ENCODE measurements around the gene PPARA. TPM values are rescaled to one million over a fixed set of nuclear protein-coding genes. Genes with fewer than 3 reads are reported as not detected.

The PPARA gene
- total and polyA plus RNA-seq, 2 donors (not counting 1 experiment from before 2014, with no cell fraction given) = 4.1 to 29.8 TPM

DNA sequence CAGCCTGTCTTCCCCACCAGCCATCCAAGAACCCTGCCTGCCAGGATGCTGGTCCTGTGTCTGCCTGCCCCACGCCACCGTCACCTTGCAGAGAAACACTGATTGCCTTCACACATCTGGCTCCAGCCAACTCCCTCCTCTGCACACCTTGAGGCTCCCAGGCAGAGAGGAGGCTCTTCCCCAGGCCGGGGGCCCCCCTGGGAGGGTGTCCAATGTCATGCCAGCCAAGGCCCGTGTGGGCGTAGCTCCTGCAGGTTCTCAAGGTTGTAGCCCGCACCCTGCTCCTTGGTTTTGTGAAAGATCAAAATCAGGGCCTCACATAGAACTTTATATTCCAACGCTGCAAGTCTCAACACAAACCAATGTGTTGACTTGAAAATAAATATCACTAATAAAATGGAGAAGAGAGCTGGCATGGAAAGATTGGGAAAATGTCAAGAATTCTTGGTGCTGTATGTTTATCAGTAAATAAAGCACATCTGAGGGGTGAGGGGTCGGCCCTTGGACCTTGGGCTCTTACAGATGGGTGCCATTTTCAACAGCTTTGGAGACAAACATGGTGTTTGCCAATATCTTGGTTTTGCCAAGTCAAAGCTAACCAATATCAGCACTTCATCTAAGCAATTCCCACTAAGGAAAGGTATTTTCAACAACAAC lies 6.7 kb upstream of the PPARA start:
- Mint-ChIP-seq H3K27ac (no peak overlapping the region), H3K27me3 (no peaks in the 10 kb centered on the region), H3K4me1 (peaks cover 6% of the 10 kb centered on the region), H3K9me3 (ENCODE audit: insufficient read depth) (no peaks in the 10 kb centered on the region), H3K4me3 (no peak overlapping the region)
- Histone ChIP-seq H3K36me3 (replicated peaks in 1 of 2; ENCODE audit: control extremely low read depth in 1 of 2, control insufficient read depth in 1 of 2, extremely low read depth in 1 of 2, insufficient read depth in 2 of 2, low read length in 1 of 2) (no peaks in the 10 kb centered on the region), H3K79me2 (ENCODE audit: control insufficient read depth, insufficient read depth, low read length) (no peaks in the 10 kb centered on the region), H3K27me3 (replicated peaks in 1 of 4; ENCODE audit: control extremely low read depth in 1 of 4, control insufficient read depth in 3 of 4, insufficient read depth in 4 of 4, low read length in 3 of 4) (no peaks in the 10 kb centered on the region), H3K27ac (ENCODE audit: low read length in 2 of 2) (no peak overlapping the region), H2AFZ (ENCODE audit: insufficient read depth, low read depth, low read length, poor library complexity, severe bottlenecking) (no peak overlapping the region), H4K20me1 (ENCODE audit: control insufficient read depth, insufficient read depth, low read length, poor library complexity, severe bottlenecking) (no peaks in the 10 kb centered on the region), H3K4me2 (replicated peaks; ENCODE audit: low read depth, low read length, poor library complexity, severe bottlenecking) (no peak overlapping the region), H3K4me3 (ENCODE audit: control extremely low read depth in 1 of 5, extremely low read depth in 1 of 5, insufficient read depth in 1 of 5, low read depth in 2 of 5, low read length in 4 of 5) (no peak overlapping the region), H3K9me3 (ENCODE audit: control extremely low read depth in 1 of 3, control insufficient read depth in 2 of 3, insufficient read depth in 1 of 3, low read length in 2 of 3) (peaks cover 0 to 7% (median 0%) of the 10 kb centered on the region in 3 donors), H3K9ac (ENCODE audit: low read length) (no peak overlapping the region), H3K4me1 (ENCODE audit: control insufficient read depth in 2 of 2, insufficient read depth in 2 of 2, low read length in 2 of 2) (peaks cover 0 to 8% of the 10 kb centered on the region in 2 donors)
- 100% methylated on average over 2 of the region's 8 CpGs for WGBS (ENCODE audit: insufficient coverage)
- no peak for DNase-seq
- no peak for ATAC-seq (ENCODE audit: low read depth)
- ChIA-PET CTCF (interaction anchor here (0.7 to 1.4 kb wide), 2 partner anchors 31 to 172 kb away, joined by 3 read pairs; no protein-coding TSS in a partner anchor), POLR2A (no interaction called here)
- TF ChIP-seq, protein P1, sequence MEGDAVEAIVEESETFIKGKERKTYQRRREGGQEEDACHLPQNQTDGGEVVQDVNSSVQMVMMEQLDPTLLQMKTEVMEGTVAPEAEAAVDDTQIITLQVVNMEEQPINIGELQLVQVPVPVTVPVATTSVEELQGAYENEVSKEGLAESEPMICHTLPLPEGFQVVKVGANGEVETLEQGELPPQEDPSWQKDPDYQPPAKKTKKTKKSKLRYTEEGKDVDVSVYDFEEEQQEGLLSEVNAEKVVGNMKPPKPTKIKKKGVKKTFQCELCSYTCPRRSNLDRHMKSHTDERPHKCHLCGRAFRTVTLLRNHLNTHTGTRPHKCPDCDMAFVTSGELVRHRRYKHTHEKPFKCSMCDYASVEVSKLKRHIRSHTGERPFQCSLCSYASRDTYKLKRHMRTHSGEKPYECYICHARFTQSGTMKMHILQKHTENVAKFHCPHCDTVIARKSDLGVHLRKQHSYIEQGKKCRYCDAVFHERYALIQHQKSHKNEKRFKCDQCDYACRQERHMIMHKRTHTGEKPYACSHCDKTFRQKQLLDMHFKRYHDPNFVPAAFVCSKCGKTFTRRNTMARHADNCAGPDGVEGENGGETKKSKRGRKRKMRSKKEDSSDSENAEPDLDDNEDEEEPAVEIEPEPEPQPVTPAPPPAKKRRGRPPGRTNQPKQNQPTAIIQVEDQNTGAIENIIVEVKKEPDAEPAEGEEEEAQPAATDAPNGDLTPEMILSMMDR (IDR thresholded peaks at IDR 0.05) = no peak
- no peak for TF ChIP-seq EZH2 (IDR thresholded peaks at IDR 0.05; ENCODE audit: borderline replicate concordance, insufficient read depth, low read depth, low read length, poor library complexity, severe bottlenecking)
- intact Hi-C loops (cut with micrococcal nuclease) = no loop called here

DNA sequence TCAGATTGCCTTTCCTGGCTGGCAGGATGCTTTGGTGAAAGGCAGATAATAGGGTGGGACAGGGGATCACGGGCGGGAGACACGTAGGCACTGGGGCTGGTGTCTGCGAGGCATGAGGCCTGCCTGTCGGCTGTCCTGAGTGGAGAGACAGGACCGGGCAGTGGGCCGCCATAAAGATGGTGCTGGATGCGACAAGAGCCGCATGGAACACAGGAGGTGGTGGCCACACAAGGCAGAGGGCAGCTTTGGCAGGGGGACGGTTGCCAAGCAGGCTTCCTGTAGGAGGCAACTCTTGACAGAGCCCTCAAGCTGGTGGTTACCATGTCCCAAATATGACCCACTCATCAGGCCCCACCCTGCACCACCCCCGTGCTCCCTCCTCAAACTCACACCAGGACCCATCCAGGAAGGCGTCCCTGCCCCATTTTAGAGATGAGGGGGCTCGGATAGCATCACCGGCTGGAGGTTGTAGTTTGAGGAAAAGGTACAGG lies 4.9 kb upstream of the PPARA start:
- CTCF ChIA-PET = no interaction called here
- intact Hi-C loops (cut with micrococcal nuclease) = no loop called here
- H3K27ac Mint-ChIP-seq = no peak overlapping the region

More for the DNA sequence above, 4.9 kb upstream of the PPARA start:
- POLR2A ChIA-PET = no interaction called here
- WGBS (ENCODE audit: insufficient coverage) = over 99% methylated on average over 10 of the region's 14 CpGs
- H3K4me1 Mint-ChIP-seq = peaks cover 16% of the 10 kb centered on the region
- H3K36me3 ChIP-seq (replicated peaks in 1 of 2; ENCODE audit: control extremely low read depth in 1 of 2, control insufficient read depth in 1 of 2, extremely low read depth in 1 of 2, insufficient read depth in 2 of 2, low read length in 1 of 2) = no peaks in the 10 kb centered on the region
- no peak overlapping the region for H2AFZ ChIP-seq (ENCODE audit: insufficient read depth, low read depth, low read length, poor library complexity, severe bottlenecking)
- no peak for ATAC-seq (ENCODE audit: low read depth)
- no peaks in the 10 kb centered on the region for H4K20me1 ChIP-seq (ENCODE audit: control insufficient read depth, insufficient read depth, low read length, poor library complexity, severe bottlenecking)
- H3K79me2 ChIP-seq (ENCODE audit: control insufficient read depth, insufficient read depth, low read length) = no peaks in the 10 kb centered on the region
- TF ChIP-seq, protein P1 (IDR thresholded peaks at IDR 0.05) = no peak
- no peak for TF ChIP-seq EZH2 (IDR thresholded peaks at IDR 0.05; ENCODE audit: borderline replicate concordance, insufficient read depth, low read depth, low read length, poor library complexity, severe bottlenecking)
- H3K27me3 Mint-ChIP-seq = no peaks in the 10 kb centered on the region
- H3K9me3 ChIP-seq (ENCODE audit: control extremely low read depth in 1 of 3, control insufficient read depth in 2 of 3, insufficient read depth in 1 of 3, low read length in 2 of 3) = peaks cover 0 to 7% (median 0%) of the 10 kb centered on the region in 3 donors
- no peak overlapping the region for H3K4me2 ChIP-seq (replicated peaks; ENCODE audit: low read depth, low read length, poor library complexity, severe bottlenecking)
- no peak overlapping the region for H3K9ac ChIP-seq (ENCODE audit: low read length)
- H3K4me1 ChIP-seq (ENCODE audit: control insufficient read depth in 2 of 2, insufficient read depth in 2 of 2, low read length in 2 of 2) = peaks cover 0 to 17% of the 10 kb centered on the region in 2 donors
- H3K4me3 Mint-ChIP-seq = no peak overlapping the region
- DNase-seq = no peak
- no peak overlapping the region for H3K27ac ChIP-seq (ENCODE audit: low read length in 2 of 2)
- H3K9me3 Mint-ChIP-seq (ENCODE audit: insufficient read depth) = no peaks in the 10 kb centered on the region
- H3K27me3 ChIP-seq (replicated peaks in 1 of 4; ENCODE audit: control extremely low read depth in 1 of 4, control insufficient read depth in 3 of 4, insufficient read depth in 4 of 4, low read length in 3 of 4) = no peaks in the 10 kb centered on the region
- no peak overlapping the region for H3K4me3 ChIP-seq (ENCODE audit: control extremely low read depth in 1 of 5, extremely low read depth in 1 of 5, insufficient read depth in 1 of 5, low read depth in 2 of 5, low read length in 4 of 5)

Data from B cell (primary cell).